Measurements from ENCODE around the gene ZNF526.
"Not testable (repeated sequence)": the region's sequence is repeated elsewhere in the genome, so short reads cannot be mapped to it uniquely, and the experiment has no call there.

Gene ZNF526

GRCh38 chr19:42255766-42256745 lies 35.9 kb downstream of the ZNF526 start (continued):
- peak; percentile 98 for TF ChIP-seq ZNF335 (tag by site-specific recombination; conservative IDR thresholded peaks at IDR 0.05)
- 0 out of 2 replicates have a peak, but pooled peaks have one; percentile 6 for TF ChIP-seq ZSCAN30 (tag by site-specific recombination; IDR thresholded peaks at IDR 0.05)
- no peak for TF ChIP-seq RBAK (tag by site-specific recombination; IDR thresholded peaks at IDR 0.05)
- TF ChIP-seq ZNF571 (tag by site-specific recombination; IDR thresholded peaks at IDR 0.05) = no peak
- TF ChIP-seq, protein P1, sequence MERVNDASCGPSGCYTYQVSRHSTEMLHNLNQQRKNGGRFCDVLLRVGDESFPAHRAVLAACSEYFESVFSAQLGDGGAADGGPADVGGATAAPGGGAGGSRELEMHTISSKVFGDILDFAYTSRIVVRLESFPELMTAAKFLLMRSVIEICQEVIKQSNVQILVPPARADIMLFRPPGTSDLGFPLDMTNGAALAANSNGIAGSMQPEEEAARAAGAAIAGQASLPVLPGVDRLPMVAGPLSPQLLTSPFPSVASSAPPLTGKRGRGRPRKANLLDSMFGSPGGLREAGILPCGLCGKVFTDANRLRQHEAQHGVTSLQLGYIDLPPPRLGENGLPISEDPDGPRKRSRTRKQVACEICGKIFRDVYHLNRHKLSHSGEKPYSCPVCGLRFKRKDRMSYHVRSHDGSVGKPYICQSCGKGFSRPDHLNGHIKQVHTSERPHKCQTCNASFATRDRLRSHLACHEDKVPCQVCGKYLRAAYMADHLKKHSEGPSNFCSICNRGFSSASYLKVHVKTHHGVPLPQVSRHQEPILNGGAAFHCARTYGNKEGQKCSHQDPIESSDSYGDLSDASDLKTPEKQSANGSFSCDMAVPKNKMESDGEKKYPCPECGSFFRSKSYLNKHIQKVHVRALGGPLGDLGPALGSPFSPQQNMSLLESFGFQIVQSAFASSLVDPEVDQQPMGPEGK (tag by site-specific recombination; IDR thresholded peaks at IDR 0.05) = peak; percentile 92
- TF ChIP-seq FEZF1 (tag by site-specific recombination; IDR thresholded peaks at IDR 0.05) = no peak

GRCh38 chr19:42257842-42258241 lies 37.7 kb downstream of the ZNF526 start:
- H3K27ac ChIP-seq (ENCODE audit: extremely low read depth, low read depth, low read length); H3K9me3 ChIP-seq (ENCODE audit: control insufficient read depth, insufficient read depth, low read depth, low read length); H3K36me3 ChIP-seq (ENCODE audit: control insufficient read depth in 2 of 2, insufficient read depth in 1 of 2, low read length in 2 of 2); H3K4me3 ChIP-seq (ENCODE audit: low read depth, low read length): not testable (repeated sequence)
- POLR2A ChIA-PET = interaction anchor here (0.6 to 1.1 kb wide), 6 partner anchors 10 to 892 kb away, joined by 3 to 11 read pairs (median 6); no protein-coding TSS in a partner anchor
- TF ChIP-seq, protein P2, sequence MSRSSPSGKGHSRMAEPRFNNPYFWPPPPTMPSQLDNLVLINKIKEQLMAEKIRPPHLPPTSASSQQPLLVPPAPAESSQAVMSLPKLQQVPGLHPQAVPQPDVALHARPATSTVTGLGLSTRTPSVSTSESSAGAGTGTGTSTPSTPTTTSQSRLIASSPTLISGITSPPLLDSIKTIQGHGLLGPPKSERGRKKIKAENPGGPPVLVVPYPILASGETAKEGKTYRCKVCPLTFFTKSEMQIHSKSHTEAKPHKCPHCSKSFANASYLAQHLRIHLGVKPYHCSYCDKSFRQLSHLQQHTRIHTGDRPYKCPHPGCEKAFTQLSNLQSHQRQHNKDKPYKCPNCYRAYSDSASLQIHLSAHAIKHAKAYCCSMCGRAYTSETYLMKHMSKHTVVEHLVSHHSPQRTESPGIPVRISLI (tag by site-specific recombination; IDR thresholded peaks at IDR 0.05) = peak; percentile 75; the same call in 1 of the 2 replicates
- CTCF ChIA-PET = interaction anchor here (0.6 to 4.9 kb wide), 6 partner anchors 12 to 122 kb away, joined by 3 to 23 read pairs (median 4); partner anchors contain the start of gene GSK3A
- H3K4me1 ChIP-seq (ENCODE audit: control insufficient read depth, insufficient read depth, low read length) = peaks cover 13% of the 10 kb centered on the region

DNA sequence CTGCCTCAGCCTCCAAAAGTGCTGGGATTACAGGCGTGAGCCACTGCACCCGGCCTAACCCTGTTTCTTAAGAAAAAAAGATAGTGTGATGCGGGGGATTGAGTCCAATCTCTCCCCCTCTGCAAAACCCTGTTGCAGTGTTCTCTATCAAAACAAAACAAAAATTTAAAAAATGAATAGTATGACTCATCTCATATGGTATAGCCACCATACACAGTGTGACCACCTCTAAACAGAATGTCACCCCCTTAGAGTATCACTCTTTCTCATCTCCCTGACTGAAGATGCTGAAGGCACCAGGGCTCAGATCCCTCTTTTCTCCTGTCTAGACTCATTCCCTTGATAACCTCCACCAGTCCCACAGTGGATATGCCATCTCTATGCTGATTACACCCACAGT lies 41.7 kb downstream of the ZNF526 start:
- ChIA-PET CTCF (interaction anchor here (1.4 to 1.6 kb wide), 2 partner anchors 15 to 17 kb away, joined by 4 to 5 read pairs; no protein-coding TSS in a partner anchor), POLR2A (interaction anchor here (1.2 to 1.6 kb wide), 2 partner anchors 17 to 19 kb away, joined by 5 read pairs; no protein-coding TSS in a partner anchor)

DNA sequence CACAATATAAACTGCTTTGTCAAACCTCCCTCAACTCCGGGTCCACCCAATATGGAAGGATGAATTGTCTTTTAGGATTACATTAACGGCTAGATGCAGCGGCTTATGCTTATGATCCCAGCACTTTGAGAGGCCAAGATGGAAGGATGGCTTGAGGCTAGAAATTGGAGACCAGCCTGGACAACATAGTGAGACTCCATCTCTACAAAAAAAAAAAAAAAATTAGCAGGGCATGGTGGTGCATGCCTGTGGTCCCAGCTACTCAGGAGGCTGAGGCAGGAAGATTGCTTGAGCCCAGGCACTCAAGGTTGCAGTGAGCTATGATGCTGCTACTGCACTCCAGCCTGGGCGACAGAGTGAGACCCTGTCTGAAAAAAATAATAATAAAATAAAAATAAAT lies 46.0 kb downstream of the ZNF526 start:
- TF ChIP-seq ZNF121 (tag by site-specific recombination; IDR thresholded peaks at IDR 0.05) = peak; percentile 97
- H3K9me3 ChIP-seq (ENCODE audit: control insufficient read depth, insufficient read depth, low read depth, low read length); H3K36me3 ChIP-seq (ENCODE audit: control insufficient read depth in 2 of 2, insufficient read depth in 1 of 2, low read length in 2 of 2); H3K4me3 ChIP-seq (ENCODE audit: low read depth, low read length); POLR2A ChIA-PET; H3K27ac ChIP-seq (ENCODE audit: extremely low read depth, low read depth, low read length): not testable (repeated sequence)
- CTCF ChIA-PET = interaction anchor here (1.2 to 1.7 kb wide), 2 partner anchors 13 to 16 kb away, joined by 3 read pairs; no protein-coding TSS in a partner anchor
- H3K4me1 ChIP-seq (ENCODE audit: control insufficient read depth, insufficient read depth, low read length) = peaks cover 16% of the 10 kb centered on the region

More for the DNA sequence above, 41.7 kb downstream of the ZNF526 start:
- no peak overlapping the region for H3K4me3 ChIP-seq (ENCODE audit: low read depth, low read length)
- H3K36me3 ChIP-seq (ENCODE audit: control insufficient read depth in 2 of 2, insufficient read depth in 1 of 2, low read length in 2 of 2) = no peaks in the 10 kb centered on the region
- H3K4me1 ChIP-seq (ENCODE audit: control insufficient read depth, insufficient read depth, low read length) = no peaks in the 10 kb centered on the region
- H3K9me3 ChIP-seq (ENCODE audit: control insufficient read depth, insufficient read depth, low read depth, low read length) = no peaks in the 10 kb centered on the region
- TF ChIP-seq BCL11A (tag by site-specific recombination; IDR thresholded peaks at IDR 0.05; ENCODE audit: low read depth) = no peak
- no peak for TF ChIP-seq REPIN1 (tag by site-specific recombination; IDR thresholded peaks at IDR 0.05; ENCODE audit: low read depth)
- no peak for TF ChIP-seq ZNF324 (tag by site-specific recombination; IDR thresholded peaks at IDR 0.05)
- no peak for TF ChIP-seq ZNF133 (tag by site-specific recombination; IDR thresholded peaks at IDR 0.05)
- no peak for TF ChIP-seq ZNF157 (tag by site-specific recombination; IDR thresholded peaks at IDR 0.05)
- H3K27ac ChIP-seq (ENCODE audit: extremely low read depth, low read depth, low read length) = no peak overlapping the region

All from HEK293 (cell line).